Activated naive CD8-positive, alpha-beta T cell (primary cell): ENCODE measurements around the gene PPL.
"Not testable (repeated sequence)": the region's sequence is repeated elsewhere in the genome, so short reads cannot be mapped to it uniquely, and the experiment has no call there.

Experiments used
- H3K27ac Mint-ChIP-seq: one replicate; pipeline ENCODE4 v1.8.0; 2021; ENCODE audit warnings: mixed read lengths
- H3K27me3 Mint-ChIP-seq: one replicate; pipeline ENCODE4 v1.8.0; 2021; ENCODE audit warnings: mixed read lengths
- H3K36me3 Mint-ChIP-seq: one replicate; pipeline ENCODE4 v1.8.0; 2021; ENCODE audit warnings: mixed read lengths
- H3K4me1 Mint-ChIP-seq: one replicate; pipeline ENCODE4 v1.8.0; 2021; ENCODE audit warnings: low read depth, mixed read lengths
- H3K4me3 Mint-ChIP-seq: one replicate; pipeline ENCODE4 v1.8.0; 2021; ENCODE audit warnings: mild to moderate bottlenecking, mixed read lengths
- H3K9me3 Mint-ChIP-seq: one replicate; pipeline ENCODE4 v1.8.0; 2021; ENCODE audit warnings: low read depth, mixed read lengths

Gene PPL

DNA sequence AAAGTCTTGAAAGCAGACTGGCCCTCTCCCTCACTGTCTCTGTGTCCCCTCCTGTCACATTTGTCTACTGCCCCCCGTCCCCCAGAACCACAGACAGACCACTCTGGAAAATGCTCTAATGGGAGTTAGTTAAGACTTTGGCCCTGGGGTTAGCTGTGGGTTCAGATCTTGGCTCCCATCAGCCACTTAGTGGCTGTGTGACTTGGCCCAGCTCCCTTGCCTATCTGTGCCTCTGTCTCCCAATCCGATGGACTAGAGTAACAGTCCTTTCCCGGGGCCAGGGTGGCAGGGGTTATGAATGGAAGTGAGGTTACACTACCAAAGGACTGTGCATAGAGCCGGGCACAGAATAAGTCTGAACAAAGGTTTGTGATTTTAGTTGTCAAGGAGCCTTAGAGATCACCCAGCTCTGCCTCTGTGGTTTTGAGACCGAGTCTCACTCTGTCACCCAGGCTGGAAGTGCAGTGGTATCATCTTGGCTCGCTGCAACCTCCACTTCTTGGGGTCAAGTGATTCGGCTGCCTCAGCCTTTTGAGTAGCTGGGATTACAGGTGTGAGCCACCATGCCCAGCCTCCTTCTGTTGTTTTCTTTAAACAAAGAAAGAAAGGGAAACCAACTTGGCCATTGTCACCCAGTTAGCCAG, 23.7 kb downstream of the PPL start:
- no peak overlapping the region for H3K4me3 Mint-ChIP-seq
- H3K27ac Mint-ChIP-seq = no peak overlapping the region
- H3K36me3 Mint-ChIP-seq = no peaks in the 10 kb centered on the region
- H3K27me3 Mint-ChIP-seq = no peaks in the 10 kb centered on the region
- H3K9me3 Mint-ChIP-seq = no peaks in the 10 kb centered on the region
- no peaks in the 10 kb centered on the region for H3K4me1 Mint-ChIP-seq

GRCh38 chr16:4911970-4912386, 25.0 kb downstream of the PPL start:
- Mint-ChIP-seq H3K4me3 (no peak overlapping the region), H3K27ac (no peak overlapping the region), H3K9me3 (no peaks in the 10 kb centered on the region), H3K27me3 (no peaks in the 10 kb centered on the region), H3K4me1 (no peaks in the 10 kb centered on the region), H3K36me3 (no peaks in the 10 kb centered on the region)

DNA sequence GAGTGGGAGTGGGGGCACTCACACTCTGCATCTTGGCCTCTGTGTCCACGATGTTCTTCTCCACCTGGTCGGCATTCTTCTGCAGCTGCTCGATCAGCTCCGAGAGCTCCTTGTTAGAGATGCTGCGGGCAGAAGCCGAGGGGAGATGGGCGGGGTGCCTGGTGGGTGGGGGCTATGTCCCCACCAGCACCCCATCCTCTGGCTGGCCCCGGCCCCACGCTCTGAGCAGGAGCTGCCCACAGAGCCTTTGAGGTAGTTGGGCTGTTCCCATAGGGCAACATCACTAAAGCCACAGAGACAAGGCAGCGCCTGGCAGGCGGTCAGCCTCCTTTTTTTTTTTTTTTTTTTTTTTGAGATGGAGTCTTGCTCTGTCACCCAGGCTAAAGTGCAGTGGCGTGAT, 26.1 kb downstream of the PPL start:
- H3K4me3 Mint-ChIP-seq = no peak overlapping the region
- H3K36me3 Mint-ChIP-seq = no peaks in the 10 kb centered on the region
- no peak overlapping the region for H3K27ac Mint-ChIP-seq
- peaks cover 1% of the 10 kb centered on the region for H3K27me3 Mint-ChIP-seq
- H3K4me1 Mint-ChIP-seq = no peaks in the 10 kb centered on the region
- H3K9me3 Mint-ChIP-seq = no peaks in the 10 kb centered on the region

DNA sequence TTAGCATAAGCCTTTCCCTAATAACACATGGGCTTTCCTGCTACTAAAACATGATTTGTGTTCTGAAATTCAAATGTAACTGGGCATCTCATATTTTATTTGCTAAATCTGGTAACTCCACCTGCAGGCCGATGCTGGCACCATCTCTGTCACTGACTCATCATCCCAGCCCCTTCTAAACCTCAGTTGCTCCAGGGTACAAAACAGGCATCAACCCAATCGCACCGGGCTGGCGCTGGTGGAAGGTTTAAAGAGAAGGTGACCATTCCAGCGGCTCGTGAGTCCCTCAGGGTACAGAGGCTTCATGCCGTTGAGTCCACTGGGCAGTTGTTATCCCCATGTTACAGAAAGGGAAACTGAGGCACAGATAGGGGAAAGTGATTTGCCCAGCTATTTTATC, 27.1 kb downstream of the PPL start:
- Mint-ChIP-seq H3K27ac (no peak overlapping the region), H3K9me3 (no peaks in the 10 kb centered on the region), H3K4me3 (no peak overlapping the region), H3K4me1 (no peaks in the 10 kb centered on the region), H3K27me3 (peaks cover 6% of the 10 kb centered on the region), H3K36me3 (no peaks in the 10 kb centered on the region)

GRCh38 chr16:4908854-4909401, 28.0 kb downstream of the PPL start:
- Mint-ChIP-seq H3K27ac (no peak overlapping the region), H3K27me3 (peaks cover 11% of the 10 kb centered on the region), H3K4me1 (no peaks in the 10 kb centered on the region), H3K9me3 (no peaks in the 10 kb centered on the region), H3K36me3 (no peaks in the 10 kb centered on the region), H3K4me3 (no peak overlapping the region)

GRCh38 chr16:4904942-4905615, 31.9 kb downstream of the PPL start:
- no peak overlapping the region for H3K4me3 Mint-ChIP-seq
- no peaks in the 10 kb centered on the region for H3K9me3 Mint-ChIP-seq
- no peaks in the 10 kb centered on the region for H3K36me3 Mint-ChIP-seq
- H3K27ac Mint-ChIP-seq = no peak overlapping the region
- no peaks in the 10 kb centered on the region for H3K4me1 Mint-ChIP-seq
- H3K27me3 Mint-ChIP-seq = peaks cover 11% of the 10 kb centered on the region

DNA sequence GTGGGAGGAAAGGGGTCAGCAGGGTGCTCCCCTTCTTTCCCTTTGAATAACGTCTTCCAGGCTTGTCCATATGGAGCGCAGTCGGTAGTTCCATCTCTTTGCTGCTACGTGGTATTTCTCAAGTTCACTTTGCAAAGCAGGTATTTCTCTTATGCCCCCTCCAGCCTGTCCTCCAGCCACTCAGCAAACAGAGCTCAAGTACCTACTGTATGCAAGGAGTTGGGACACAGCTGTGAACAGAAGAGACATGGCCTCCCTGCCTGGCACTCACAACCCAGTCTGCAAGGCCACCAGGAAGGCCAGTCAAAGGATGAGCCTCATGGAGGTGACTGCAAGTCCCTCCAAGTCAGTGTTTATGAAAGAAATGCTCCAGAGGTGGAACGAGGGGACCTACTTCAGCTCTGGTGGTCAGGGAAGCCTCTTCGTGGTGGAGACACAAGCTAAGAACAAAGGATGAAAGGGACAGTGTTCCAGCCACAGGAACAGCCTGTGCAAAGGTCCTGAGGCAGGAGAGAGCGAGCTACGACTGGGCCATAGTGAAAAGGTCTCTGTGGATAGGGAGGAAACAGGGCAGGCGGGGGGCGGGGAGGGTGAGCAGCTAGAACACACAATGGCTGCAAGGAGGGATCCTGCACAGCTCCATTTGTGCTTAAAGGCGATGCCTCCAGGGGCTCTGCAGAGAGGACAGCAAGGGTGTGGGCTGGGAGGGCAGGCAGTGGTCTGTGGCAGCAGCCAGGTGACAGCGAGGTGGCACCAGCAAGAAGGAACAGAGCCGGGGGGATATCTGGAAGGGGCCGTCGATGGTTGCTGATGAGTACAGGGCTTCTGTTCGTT, 32.6 kb downstream of the PPL start:
- Mint-ChIP-seq H3K4me1 (no peaks in the 10 kb centered on the region), H3K27me3 (peaks cover 11% of the 10 kb centered on the region), H3K4me3 (no peak overlapping the region), H3K9me3 (no peaks in the 10 kb centered on the region), H3K36me3 (no peaks in the 10 kb centered on the region), H3K27ac (no peak overlapping the region)

DNA sequence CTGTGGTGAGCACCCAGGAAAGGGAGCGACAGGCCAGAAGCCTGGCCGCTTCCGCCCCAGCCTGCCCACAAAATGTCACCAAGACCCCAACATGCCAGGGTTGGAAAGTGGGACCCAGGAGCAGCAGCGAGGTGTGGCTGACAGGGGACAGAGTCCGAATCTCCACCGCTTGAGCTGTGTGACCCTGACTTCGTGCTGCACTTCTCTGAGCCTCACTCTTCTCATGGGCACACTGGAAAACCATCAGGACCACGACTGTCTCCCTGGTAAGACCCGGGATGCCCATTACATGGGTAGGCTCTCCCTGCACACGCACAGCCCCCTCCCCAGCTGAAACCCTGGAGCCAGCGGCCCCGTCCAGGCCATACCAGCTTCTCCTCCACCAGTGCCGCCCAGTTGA, 34.9 kb downstream of the PPL start:
- no peaks in the 10 kb centered on the region for H3K9me3 Mint-ChIP-seq
- no peak overlapping the region for H3K27ac Mint-ChIP-seq
- peaks cover 11% of the 10 kb centered on the region for H3K27me3 Mint-ChIP-seq
- no peak overlapping the region for H3K4me3 Mint-ChIP-seq
- no peaks in the 10 kb centered on the region for H3K4me1 Mint-ChIP-seq
- H3K36me3 Mint-ChIP-seq = no peaks in the 10 kb centered on the region

DNA sequence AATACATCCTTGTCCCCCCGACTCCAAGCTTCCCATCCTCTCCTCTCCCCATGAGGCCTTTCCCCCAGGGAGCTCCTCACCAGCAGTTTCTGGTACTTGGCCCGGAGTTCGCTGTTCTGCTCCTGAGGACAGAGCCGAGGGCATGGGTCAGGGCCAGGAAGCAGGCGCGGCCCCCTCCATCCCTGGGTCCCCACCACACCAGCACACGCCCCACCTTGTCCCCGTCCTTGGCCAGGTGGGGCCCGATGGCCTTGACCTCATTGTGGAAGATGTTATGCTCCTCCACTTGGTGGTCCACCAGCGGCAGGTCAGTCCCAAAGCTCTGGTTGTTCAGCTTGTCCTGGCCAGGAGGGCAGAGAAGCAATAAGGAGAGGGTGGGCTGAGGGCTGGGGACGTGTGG, 36.2 kb downstream of the PPL start:
- H3K27ac Mint-ChIP-seq = no peak overlapping the region
- no peak overlapping the region for H3K4me3 Mint-ChIP-seq
- no peaks in the 10 kb centered on the region for H3K9me3 Mint-ChIP-seq
- peaks cover 10% of the 10 kb centered on the region for H3K27me3 Mint-ChIP-seq
- H3K4me1 Mint-ChIP-seq = no peaks in the 10 kb centered on the region
- H3K36me3 Mint-ChIP-seq = no peaks in the 10 kb centered on the region

GRCh38 chr16:4900036-4900435, 36.9 kb downstream of the PPL start:
- Mint-ChIP-seq H3K9me3 (no peaks in the 10 kb centered on the region), H3K36me3 (no peaks in the 10 kb centered on the region), H3K27ac (no peak overlapping the region), H3K27me3 (peaks cover 6% of the 10 kb centered on the region), H3K4me1 (no peaks in the 10 kb centered on the region), H3K4me3 (no peak overlapping the region)

DNA sequence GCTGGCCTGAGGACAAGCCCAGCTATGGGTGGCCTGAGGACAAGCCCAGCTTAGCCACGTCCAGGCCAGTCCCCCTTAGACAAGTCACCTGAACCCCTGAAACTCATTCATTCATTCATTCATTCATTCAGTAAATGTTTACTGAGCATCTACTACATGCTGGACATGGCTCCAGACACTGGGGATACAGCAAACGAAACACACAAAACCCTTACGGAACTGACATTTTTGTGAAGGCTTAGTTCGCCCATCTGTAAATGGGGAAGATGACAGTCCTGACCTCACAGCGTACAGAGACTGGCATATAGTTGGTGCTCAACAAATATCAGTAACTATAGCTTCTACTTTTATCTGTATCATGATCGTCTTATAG, 37.5 kb downstream of the PPL start:
- Mint-ChIP-seq H3K27ac (no peak overlapping the region), H3K4me3 (no peak overlapping the region), H3K36me3 (no peaks in the 10 kb centered on the region), H3K9me3 (no peaks in the 10 kb centered on the region), H3K27me3 (peaks cover 5% of the 10 kb centered on the region), H3K4me1 (no peaks in the 10 kb centered on the region)

DNA sequence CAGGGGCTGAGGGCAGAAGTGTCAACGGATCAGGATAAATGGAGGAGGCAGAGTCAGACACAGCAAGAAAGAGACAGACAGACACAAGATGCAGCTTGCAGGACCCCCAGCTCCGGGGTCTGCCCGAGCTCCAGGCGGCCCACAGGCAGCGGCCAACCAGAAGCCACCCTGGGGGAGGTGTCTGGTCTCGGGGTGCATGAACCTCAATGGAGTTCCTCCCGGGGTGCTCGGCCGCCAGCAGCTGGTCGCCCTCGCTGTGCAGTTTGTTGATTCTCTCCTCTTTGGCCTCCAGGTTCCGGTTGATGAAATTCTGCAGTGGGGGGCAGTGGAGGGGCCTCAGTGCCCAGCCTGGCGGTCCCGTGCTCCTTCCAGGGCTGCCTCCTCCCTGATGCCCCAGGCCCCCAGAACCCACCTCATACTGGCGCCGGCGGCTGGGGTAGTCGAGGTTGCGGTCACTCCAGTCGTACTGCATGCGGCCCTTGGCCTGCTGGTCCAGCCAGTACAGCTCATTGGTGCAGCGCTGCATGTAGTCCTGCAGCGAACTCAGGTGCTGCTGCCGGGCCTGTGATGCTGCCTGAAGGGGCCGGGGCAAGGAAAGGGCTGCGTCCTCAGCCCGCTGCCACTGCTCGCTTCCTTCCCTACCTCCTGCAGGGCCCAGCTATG, 38.0 kb downstream of the PPL start:
- Mint-ChIP-seq H3K27ac (no peak overlapping the region), H3K4me3 (no peak overlapping the region), H3K4me1 (no peaks in the 10 kb centered on the region), H3K9me3 (no peaks in the 10 kb centered on the region), H3K27me3 (no peaks in the 10 kb centered on the region), H3K36me3 (no peaks in the 10 kb centered on the region)

- H3K4me1 Mint-ChIP-seq = no peaks in the 10 kb centered on the region
- no peaks in the 10 kb centered on the region for H3K36me3 Mint-ChIP-seq
- H3K4me3 Mint-ChIP-seq = no peak overlapping the region
- H3K27ac Mint-ChIP-seq = no peak overlapping the region
- H3K27me3 Mint-ChIP-seq = no peaks in the 10 kb centered on the region
- H3K9me3 Mint-ChIP-seq = no peaks in the 10 kb centered on the region
Measured at GRCh38 chr16:4897328-4897727, 39.6 kb downstream of the PPL start.

- H3K4me3 Mint-ChIP-seq, H3K27ac Mint-ChIP-seq, H3K4me1 Mint-ChIP-seq, H3K9me3 Mint-ChIP-seq, H3K36me3 Mint-ChIP-seq, H3K27me3 Mint-ChIP-seq: not testable (repeated sequence)
Measured at GRCh38 chr16:4896761-4897160, 40.2 kb downstream of the PPL start.

- Mint-ChIP-seq H3K4me3 (no peak overlapping the region), H3K36me3 (no peaks in the 10 kb centered on the region), H3K27me3 (no peaks in the 10 kb centered on the region), H3K9me3 (no peaks in the 10 kb centered on the region), H3K27ac (no peak overlapping the region), H3K4me1 (no peaks in the 10 kb centered on the region)
Measured at GRCh38 chr16:4895366-4895765, 41.6 kb downstream of the PPL start.
